Measurements from ENCODE around the gene FPR2.

- no peak for TF ChIP-seq CTCF (IDR thresholded peaks at IDR 0.05)
- TF ChIP-seq POLR2A (IDR thresholded peaks at IDR 0.05): no peak
Observed at GRCh38 chr19:51788029-51788428, 27.0 kb downstream of the FPR2 start.
